ENCODE measurements around the gene IFNA21.
"Not testable (repeated sequence)": the region's sequence is repeated elsewhere in the genome, so short reads cannot be mapped to it uniquely, and the experiment has no call there.

The IFNA21 gene

GRCh38 chr9:21187487-21187886 lies 21.0 kb upstream of the IFNA21 start, which contains the start of gene IFNA4:
IFNA4 (minus strand) TSS chr9:21187587; CDS start chr9:21187531, 56 bp downstream.
- not testable (repeated sequence) for H3K9me3 ChIP-seq (ENCODE audit: control insufficient read depth, low read length); H3K9ac ChIP-seq; H3K36me3 ChIP-seq (ENCODE audit: control insufficient read depth, insufficient read depth, low read length); H2AFZ ChIP-seq; H3K27ac ChIP-seq; H3K27me3 ChIP-seq (ENCODE audit: control insufficient read depth, insufficient read depth, low read length); H3K4me3 ChIP-seq (ENCODE audit: low read depth, low read length); H3K79me2 ChIP-seq; H3K4me1 ChIP-seq; H3K4me2 ChIP-seq (ENCODE audit: low read length)

- H3K9me3 ChIP-seq (ENCODE audit: control insufficient read depth, low read length); H3K9ac ChIP-seq; H3K4me3 ChIP-seq (ENCODE audit: low read depth, low read length); H3K36me3 ChIP-seq (ENCODE audit: control insufficient read depth, insufficient read depth, low read length); H3K4me1 ChIP-seq; H2AFZ ChIP-seq; H3K79me2 ChIP-seq; H3K4me2 ChIP-seq (ENCODE audit: low read length); H3K27ac ChIP-seq; H3K27me3 ChIP-seq (ENCODE audit: control insufficient read depth, insufficient read depth, low read length): not testable (repeated sequence)
Observed at GRCh38 chr9:21182810-21183736, 16.6 kb upstream of the IFNA21 start.

GRCh38 chr9:21174671-21175070 lies 8.2 kb upstream of the IFNA21 start:
- Histone ChIP-seq H2AFZ (no peak overlapping the region), H3K36me3 (ENCODE audit: control insufficient read depth, insufficient read depth, low read length) (no peaks in the 10 kb centered on the region), H3K4me1 (no peaks in the 10 kb centered on the region), H3K27ac (no peak overlapping the region), H3K27me3 (ENCODE audit: control insufficient read depth, insufficient read depth, low read length) (no peaks in the 10 kb centered on the region), H3K4me3 (ENCODE audit: low read depth, low read length) (no peak overlapping the region), H3K4me2 (ENCODE audit: low read length) (no peak overlapping the region), H3K9me3 (ENCODE audit: control insufficient read depth, low read length) (no peaks in the 10 kb centered on the region), H3K79me2 (no peaks in the 10 kb centered on the region), H3K9ac (no peak overlapping the region)
- no peak for TF ChIP-seq CTCF (IDR thresholded peaks at IDR 0.05)

- no peak overlapping the region for H3K27ac ChIP-seq
- no peak for TF ChIP-seq CTCF (IDR thresholded peaks at IDR 0.05)
- no peaks in the 10 kb centered on the region for H3K9me3 ChIP-seq (ENCODE audit: control insufficient read depth, low read length)
- H3K79me2 ChIP-seq: no peaks in the 10 kb centered on the region
- no peaks in the 10 kb centered on the region for H3K4me1 ChIP-seq
- H3K4me3 ChIP-seq (ENCODE audit: low read depth, low read length): no peak overlapping the region
- H3K4me2 ChIP-seq (ENCODE audit: low read length): no peak overlapping the region
- no peak overlapping the region for H3K9ac ChIP-seq
- no peaks in the 10 kb centered on the region for H3K27me3 ChIP-seq (ENCODE audit: control insufficient read depth, insufficient read depth, low read length)
- no peaks in the 10 kb centered on the region for H3K36me3 ChIP-seq (ENCODE audit: control insufficient read depth, insufficient read depth, low read length)
- H2AFZ ChIP-seq: no peak overlapping the region
Observed at GRCh38 chr9:21172156-21172555, 5.7 kb upstream of the IFNA21 start.

GRCh38 chr9:21171351-21171750 lies 4.9 kb upstream of the IFNA21 start:
- H3K4me3 ChIP-seq (ENCODE audit: low read depth, low read length): no peak overlapping the region
- no peaks in the 10 kb centered on the region for H3K4me1 ChIP-seq
- H3K79me2 ChIP-seq: no peaks in the 10 kb centered on the region
- no peak overlapping the region for H3K27ac ChIP-seq
- no peaks in the 10 kb centered on the region for H3K9me3 ChIP-seq (ENCODE audit: control insufficient read depth, low read length)
- H3K36me3 ChIP-seq (ENCODE audit: control insufficient read depth, insufficient read depth, low read length): no peaks in the 10 kb centered on the region
- H3K27me3 ChIP-seq (ENCODE audit: control insufficient read depth, insufficient read depth, low read length): no peaks in the 10 kb centered on the region
- H3K4me2 ChIP-seq (ENCODE audit: low read length): no peak overlapping the region
- TF ChIP-seq CTCF (IDR thresholded peaks at IDR 0.05): no peak
- no peak overlapping the region for H3K9ac ChIP-seq
- H2AFZ ChIP-seq: no peak overlapping the region
